Measurements from ENCODE around the gene PRICKLE2. TPM values are rescaled to one million over a fixed set of nuclear protein-coding genes. Genes with fewer than 3 reads are reported as not detected.

Gene PRICKLE2
- total and polyA plus RNA-seq, 2 experiments from 2014 or later = 1.1 to 12.5 TPM

DNA sequence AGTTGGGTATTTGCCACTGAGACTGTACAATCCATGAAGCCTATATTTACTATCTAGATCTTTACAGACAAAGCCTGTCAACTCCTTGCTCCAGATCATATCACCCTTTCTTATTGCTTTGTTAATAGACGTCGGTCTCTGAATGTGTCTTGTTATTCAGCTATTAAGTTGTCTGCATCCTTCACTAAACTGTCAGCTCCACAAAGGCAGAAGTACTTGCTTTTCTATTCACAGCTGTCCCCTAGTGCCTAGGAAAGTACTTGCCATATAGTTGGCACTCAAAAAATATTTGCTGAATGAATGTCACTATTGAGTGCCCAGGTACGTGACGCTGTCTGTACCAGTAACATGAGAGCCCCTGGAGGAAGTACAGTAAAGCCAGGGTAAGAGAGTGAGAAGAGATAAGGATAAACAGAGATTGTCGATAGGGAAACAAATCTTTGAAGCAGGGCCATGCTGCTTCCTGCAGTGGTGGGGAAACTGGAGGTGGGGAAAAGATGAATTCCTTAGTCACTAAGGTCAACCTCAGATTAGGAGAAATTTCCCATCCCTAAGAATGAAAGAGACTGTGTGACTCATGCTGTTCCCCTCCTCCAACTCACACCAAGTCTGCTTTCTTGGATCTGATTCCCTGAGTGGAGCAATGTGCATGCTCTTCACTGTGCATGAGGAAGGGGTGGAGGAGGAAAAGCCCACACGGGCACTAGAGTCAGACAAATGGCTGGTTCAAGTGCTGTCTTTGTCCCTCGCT is 36.3 kb downstream of the PRICKLE2 start:
- no peaks in the 10 kb centered on the region for H3F3A ChIP-seq (replicated peaks; ENCODE audit: low read depth)
- no peak overlapping the region for H3K27ac ChIP-seq (ENCODE audit: low read depth)
- H3K27ac Mint-ChIP-seq = no peak overlapping the region
- H3K9me2 ChIP-seq (ENCODE audit: insufficient read depth) = 0 out of 2 replicates have a peak, but pooled peaks cover 8% of the 10 kb centered on the region
- TF ChIP-seq STAT1 (IDR thresholded peaks at IDR 0.05; ENCODE audit: unreplicated experiment) (no peak), POLR2AphosphoS5 (IDR thresholded peaks at IDR 0.05; ENCODE audit: low read depth) (no peak), EZH2phosphoT487 (IDR thresholded peaks at IDR 0.05; ENCODE audit: unreplicated experiment) (no peak), NANOG (IDR thresholded peaks at IDR 0.05; ENCODE audit: borderline replicate concordance) (no peak), CREB1 (CRISPR knock-in tag; IDR thresholded peaks at IDR 0.05; ENCODE audit: low read depth) (no peak), JUNB (IDR thresholded peaks at IDR 0.05; ENCODE audit: unreplicated experiment) (no peak), ZNF462 (CRISPR knock-in tag; IDR thresholded peaks at IDR 0.05) (no peak), ZNF114 (CRISPR knock-in tag; IDR thresholded peaks at IDR 0.05) (no peak), ZNF331 (CRISPR knock-in tag; IDR thresholded peaks at IDR 0.05; ENCODE audit: low read depth) (no peak), ETS1 (IDR thresholded peaks at IDR 0.05) (no peak), EZH2 (IDR thresholded peaks at IDR 0.05; ENCODE audit: low read depth, unreplicated experiment) (no peak), CTCF (conservative IDR thresholded peaks at IDR 0.05; ENCODE audit: low read depth in 2 of 2) (no peak)
- TF ChIP-seq, protein P1, sequence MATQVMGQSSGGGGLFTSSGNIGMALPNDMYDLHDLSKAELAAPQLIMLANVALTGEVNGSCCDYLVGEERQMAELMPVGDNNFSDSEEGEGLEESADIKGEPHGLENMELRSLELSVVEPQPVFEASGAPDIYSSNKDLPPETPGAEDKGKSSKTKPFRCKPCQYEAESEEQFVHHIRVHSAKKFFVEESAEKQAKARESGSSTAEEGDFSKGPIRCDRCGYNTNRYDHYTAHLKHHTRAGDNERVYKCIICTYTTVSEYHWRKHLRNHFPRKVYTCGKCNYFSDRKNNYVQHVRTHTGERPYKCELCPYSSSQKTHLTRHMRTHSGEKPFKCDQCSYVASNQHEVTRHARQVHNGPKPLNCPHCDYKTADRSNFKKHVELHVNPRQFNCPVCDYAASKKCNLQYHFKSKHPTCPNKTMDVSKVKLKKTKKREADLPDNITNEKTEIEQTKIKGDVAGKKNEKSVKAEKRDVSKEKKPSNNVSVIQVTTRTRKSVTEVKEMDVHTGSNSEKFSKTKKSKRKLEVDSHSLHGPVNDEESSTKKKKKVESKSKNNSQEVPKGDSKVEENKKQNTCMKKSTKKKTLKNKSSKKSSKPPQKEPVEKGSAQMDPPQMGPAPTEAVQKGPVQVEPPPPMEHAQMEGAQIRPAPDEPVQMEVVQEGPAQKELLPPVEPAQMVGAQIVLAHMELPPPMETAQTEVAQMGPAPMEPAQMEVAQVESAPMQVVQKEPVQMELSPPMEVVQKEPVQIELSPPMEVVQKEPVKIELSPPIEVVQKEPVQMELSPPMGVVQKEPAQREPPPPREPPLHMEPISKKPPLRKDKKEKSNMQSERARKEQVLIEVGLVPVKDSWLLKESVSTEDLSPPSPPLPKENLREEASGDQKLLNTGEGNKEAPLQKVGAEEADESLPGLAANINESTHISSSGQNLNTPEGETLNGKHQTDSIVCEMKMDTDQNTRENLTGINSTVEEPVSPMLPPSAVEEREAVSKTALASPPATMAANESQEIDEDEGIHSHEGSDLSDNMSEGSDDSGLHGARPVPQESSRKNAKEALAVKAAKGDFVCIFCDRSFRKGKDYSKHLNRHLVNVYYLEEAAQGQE (IDR thresholded peaks at IDR 0.05; ENCODE audit: unreplicated experiment) = no peak
- H3K4me2 ChIP-seq = no peak overlapping the region
- H3K36me3 Mint-ChIP-seq (ENCODE audit: low read depth) = peaks cover 16% of the 10 kb centered on the region
- H3K36me3 ChIP-seq (ENCODE audit: insufficient read depth) = no peaks in the 10 kb centered on the region
- H3K27me3 ChIP-seq (ENCODE audit: insufficient read depth) = no peaks in the 10 kb centered on the region
- no peaks in the 10 kb centered on the region for H3K79me2 ChIP-seq (replicated peaks; ENCODE audit: insufficient read depth)
- peaks cover 3% of the 10 kb centered on the region for H3K27me3 Mint-ChIP-seq (ENCODE audit: insufficient read depth, low read depth, poor library complexity)
- H3K4me1 ChIP-seq (ENCODE audit: insufficient read depth) = peaks cover 7% of the 10 kb centered on the region; the same call in 1 of the 2 replicates
- ATAC-seq = no peak; the same call in 2 of the 3 replicates
- no peak overlapping the region for H3K4me3 Mint-ChIP-seq
- H2AFZ ChIP-seq = no peak overlapping the region
- no peak overlapping the region for H3K4me3 ChIP-seq
- no peaks in the 10 kb centered on the region for H4K20me1 ChIP-seq (replicated peaks; ENCODE audit: insufficient read depth)
- peaks cover 19% of the 10 kb centered on the region for H3K4me1 Mint-ChIP-seq
- no peak for DNase-seq (ENCODE audit: low spot score)
- peaks cover 14% of the 10 kb centered on the region for H3K9me3 Mint-ChIP-seq

Data from GM23338 (cell line).